ENCODE measurements around the gene MYOF.
"Not testable (repeated sequence)": the region's sequence is repeated elsewhere in the genome, so short reads cannot be mapped to it uniquely, and the experiment has no call there.

Gene MYOF

GRCh38 chr10:93293999-93294398 lies 188.1 kb downstream of the MYOF start:
- DNase-seq (ENCODE audit: low spot score), result no peak

GRCh38 chr10:93290661-93291354 lies 191.3 kb downstream of the MYOF start:
- DNase-seq (ENCODE audit: low spot score), result no peak

- DNase-seq (ENCODE audit: low spot score), result peak; percentile 91
These were observed 193.2 kb downstream of the MYOF start for GRCh38 chr10:93288679-93289634.

DNA sequence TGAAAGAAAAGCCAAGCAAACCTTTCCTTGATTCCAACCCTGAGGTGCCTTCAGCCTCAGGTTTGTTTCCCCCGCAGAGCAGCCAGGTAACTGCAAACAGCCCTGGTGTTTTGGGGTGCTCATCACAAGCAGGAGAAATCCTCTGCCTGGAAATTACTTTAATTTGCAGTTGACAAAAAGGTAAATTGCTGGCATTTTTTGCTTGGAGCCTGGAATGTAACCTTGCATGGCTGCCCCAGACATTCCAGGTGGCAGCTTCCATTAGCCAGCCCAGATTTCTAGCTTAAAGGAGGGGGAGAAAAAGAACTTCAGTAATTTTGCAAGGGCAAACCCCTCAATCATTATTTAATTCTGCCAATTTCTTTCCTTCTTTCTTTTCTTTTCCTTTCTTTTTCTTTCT lies 194.4 kb downstream of the MYOF start:
- DNase-seq (ENCODE audit: low spot score), result no peak

- not testable (repeated sequence) for DNase-seq (ENCODE audit: low spot score)
These were observed 197.9 kb downstream of the MYOF start for GRCh38 chr10:93284246-93284645.

DNA sequence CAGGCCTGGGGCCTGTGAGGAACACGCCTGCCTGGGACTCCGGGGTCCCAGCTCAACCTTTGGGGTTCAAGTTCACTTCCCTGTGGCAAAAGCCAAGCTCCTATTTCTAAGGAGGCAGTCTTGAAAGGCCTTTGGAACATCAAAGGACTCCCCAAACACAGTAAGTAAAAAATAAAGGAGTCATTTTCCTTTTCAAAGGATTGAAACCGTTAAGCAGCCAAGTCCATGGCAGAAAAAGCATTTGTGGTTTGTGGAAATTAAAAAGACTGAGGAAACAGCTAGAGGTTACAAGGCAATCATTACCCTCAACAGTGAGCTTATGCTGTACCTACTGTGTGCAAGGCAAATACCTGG lies 200.8 kb downstream of the MYOF start:
- no peak for DNase-seq (ENCODE audit: low spot score)

- no peak for DNase-seq (ENCODE audit: low spot score)
These were observed 201.3 kb downstream of the MYOF start for GRCh38 chr10:93280699-93281366.

GRCh38 chr10:93280121-93280698 lies 201.9 kb downstream of the MYOF start:
- DNase-seq (ENCODE audit: low spot score), result no peak

GRCh38 chr10:93277360-93277759 lies 204.8 kb downstream of the MYOF start:
- DNase-seq (ENCODE audit: low spot score), result no peak

GRCh38 chr10:93274419-93274818 lies 207.7 kb downstream of the MYOF start:
- DNase-seq (ENCODE audit: low spot score), result no peak

DNA sequence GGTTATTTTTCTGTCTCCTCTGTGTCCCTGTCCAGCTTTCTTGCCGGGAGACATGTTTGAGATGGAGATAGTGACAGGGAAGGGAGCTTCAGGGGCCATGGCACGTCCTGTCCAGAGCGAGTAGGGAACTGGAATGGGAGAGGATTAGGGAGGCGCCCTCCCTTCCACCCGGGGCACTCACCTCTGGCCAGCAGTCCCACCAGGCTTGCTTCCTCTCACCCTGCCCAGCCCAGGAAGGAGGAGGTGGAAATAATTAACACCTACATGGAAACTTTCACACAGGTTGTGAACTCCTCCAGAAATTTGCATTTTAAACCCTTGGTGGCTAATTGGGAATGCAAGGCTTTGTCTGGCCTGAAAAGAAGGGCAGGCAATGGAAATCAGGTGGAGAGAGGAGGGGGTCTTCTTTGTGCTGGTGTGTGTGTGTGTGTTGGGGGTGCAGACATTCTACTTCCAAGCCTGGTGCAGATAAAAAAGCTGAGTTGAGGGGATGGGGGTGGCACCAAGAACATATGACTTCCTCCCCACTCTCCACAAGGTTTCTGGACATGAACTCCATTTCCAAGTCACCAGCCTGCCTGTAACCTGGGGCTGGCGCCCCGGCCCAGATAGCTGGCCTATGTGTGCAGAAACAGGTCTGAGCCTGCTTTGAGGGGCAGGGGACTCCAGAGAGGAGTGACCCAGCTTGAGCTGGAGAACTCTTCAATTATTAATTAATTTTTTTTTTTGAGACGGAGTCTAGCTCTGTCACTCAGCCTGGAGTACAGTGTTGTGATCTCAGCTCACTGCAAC lies 209.1 kb downstream of the MYOF start:
- DNase-seq (ENCODE audit: low spot score), result no peak

GRCh38 chr10:93271347-93271746 lies 210.8 kb downstream of the MYOF start:
- DNase-seq (ENCODE audit: low spot score), result no peak

DNA sequence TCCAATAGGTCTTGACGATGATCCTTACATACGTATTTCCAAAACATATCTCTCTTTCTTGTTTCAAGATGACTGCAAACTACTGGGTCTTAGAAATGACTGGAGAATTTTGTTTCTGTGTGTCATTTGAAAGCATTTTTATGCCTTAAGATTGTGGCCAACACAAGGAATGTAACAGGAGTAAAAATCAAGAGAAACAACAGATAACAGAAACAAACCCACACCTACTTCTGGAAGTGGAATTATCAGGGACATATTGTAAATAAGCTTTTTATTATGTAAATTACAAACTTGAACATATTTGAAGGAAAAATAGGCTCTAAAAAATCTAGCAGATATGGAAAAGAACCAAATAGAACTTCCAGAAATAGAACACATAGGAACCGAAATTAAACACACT lies 212.9 kb downstream of the MYOF start:
- DNase-seq (ENCODE audit: low spot score), result no peak

DNA sequence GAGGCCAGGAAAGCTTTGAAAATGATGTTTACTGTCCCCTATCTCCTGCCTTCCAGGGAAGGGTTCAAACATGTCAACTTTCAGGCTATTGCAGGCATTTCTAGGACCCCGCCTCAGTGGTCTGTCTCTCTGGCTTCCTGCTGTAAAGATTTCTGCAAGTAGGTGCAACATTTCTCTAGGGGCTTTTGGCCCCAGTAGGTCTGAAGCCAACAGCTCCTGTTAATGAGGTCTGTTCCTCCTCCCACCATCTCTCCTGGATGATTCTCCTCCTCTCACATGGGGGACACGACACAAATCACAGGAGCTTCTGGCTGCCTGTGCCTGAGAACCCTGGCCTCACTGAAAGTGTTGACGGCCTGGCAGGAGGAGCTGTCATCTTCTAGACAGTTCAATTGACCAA lies 214.1 kb downstream of the MYOF start:
- no peak for DNase-seq (ENCODE audit: low spot score)

- no peak for DNase-seq (ENCODE audit: low spot score)
These were observed 214.6 kb downstream of the MYOF start for GRCh38 chr10:93267521-93267920.

GRCh38 chr10:93266858-93267257 lies 215.3 kb downstream of the MYOF start:
- DNase-seq (ENCODE audit: low spot score), result no peak

- no peak for DNase-seq (ENCODE audit: low spot score)
These were observed 220.0 kb downstream of the MYOF start for GRCh38 chr10:93261961-93262610.

DNA sequence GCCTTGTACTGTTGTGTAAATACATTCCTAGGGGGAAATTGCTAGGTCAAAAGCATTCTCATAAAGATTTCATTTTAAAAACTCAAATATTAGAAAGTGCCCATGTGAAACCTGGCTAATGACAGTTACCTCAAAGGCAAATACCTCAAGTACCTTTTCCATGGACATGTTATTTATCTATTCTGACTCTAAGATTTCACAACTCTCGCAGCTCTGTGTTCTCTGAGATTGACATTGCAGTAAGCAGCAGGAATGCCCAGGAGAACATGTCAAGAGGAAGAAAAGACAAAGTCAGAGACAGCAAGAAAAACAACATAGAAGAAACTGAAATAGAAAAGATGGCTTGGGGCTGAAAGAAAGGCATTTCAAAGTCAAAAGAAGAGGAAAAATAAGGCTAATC lies 221.0 kb downstream of the MYOF start:
- DNase-seq (ENCODE audit: low spot score), result no peak

- DNase-seq (ENCODE audit: low spot score), result no peak
These were observed 223.0 kb downstream of the MYOF start for GRCh38 chr10:93259126-93259525.
